NT2/D1 (cell line): ENCODE measurements around the gene CNOT8.

Source experiments
- DNase-seq: peaks from one replicate; pipeline ENCODE4 v3.0.0-alpha.2; 2011; ENCODE audit warnings: low read depth, low spot score
- H3K27me3 ChIP-seq: 2 replicates; pipeline ENCODE4 v1.6.0; 2011; ENCODE audit warnings: mild to moderate bottlenecking; ENCODE audit not compliant: insufficient read length, insufficient read depth
- H3K36me3 ChIP-seq: 2 replicates; pipeline ENCODE4 v1.6.1; 2011; ENCODE audit warnings: mild to moderate bottlenecking, low read length, mixed read lengths; ENCODE audit not compliant: insufficient read depth, insufficient read length
- H3K4me1 ChIP-seq: 2 replicates; pipeline ENCODE4 v1.5.1; 2011; ENCODE audit not compliant: insufficient read depth, insufficient read length
- H3K4me3 ChIP-seq: 2 replicates; pipeline ENCODE4 v1.5.1; 2011; ENCODE audit warnings: low read depth; ENCODE audit not compliant: insufficient read length
- H3K9ac ChIP-seq: 2 replicates; pipeline ENCODE4 v1.6.0; 2011; ENCODE audit warnings: low read depth; ENCODE audit not compliant: insufficient read length
- H3K9me3 ChIP-seq: 2 replicates; pipeline ENCODE4 v1.5.1; 2011; ENCODE audit warnings: mild to moderate bottlenecking, low read length; ENCODE audit not compliant: insufficient read depth
- SUZ12 ChIP-seq: IDR thresholded peaks from 2 replicates; pipeline ENCODE4 v1.6.1; 2011; ENCODE audit not compliant: insufficient read length, insufficient read depth; ENCODE audit errors: extremely low read depth
- YY1 ChIP-seq: IDR thresholded peaks from 2 replicates; pipeline ENCODE4 v1.6.1; 2011; ENCODE audit not compliant: insufficient read length, insufficient read depth
- ZNF274 ChIP-seq: IDR thresholded peaks from 2 replicates; pipeline ENCODE4 v1.6.1; 2011; ENCODE audit warnings: mild to moderate bottlenecking, low read depth, low read length

The CNOT8 gene

DNA sequence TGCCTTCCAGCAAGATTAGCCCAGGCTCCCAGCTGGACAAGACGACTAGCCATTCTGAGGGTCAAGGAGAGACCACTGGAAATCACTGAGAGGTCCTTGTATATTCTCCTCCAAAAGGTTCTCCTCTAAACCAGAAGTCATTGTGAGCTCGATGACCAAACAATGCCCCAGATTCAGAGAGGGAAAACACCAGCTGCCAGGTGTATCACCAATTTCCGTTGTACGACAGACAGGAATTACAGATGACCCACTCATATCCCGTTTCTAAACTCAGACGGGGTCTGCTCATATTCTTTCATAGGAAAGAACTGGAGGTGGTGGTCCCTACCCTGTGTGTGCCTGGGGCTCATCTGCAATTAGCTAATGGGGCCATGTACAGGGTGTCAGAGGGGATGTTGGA lies 22.2 kb upstream of the CNOT8 start:
- no peak overlapping the region for H3K9ac ChIP-seq
- TF ChIP-seq ZNF274 (no peak), SUZ12 (no peak), YY1 (no peak)
- no peak for DNase-seq
- H3K4me1 ChIP-seq: peaks cover 3% of the 10 kb centered on the region
- no peak overlapping the region for H3K4me3 ChIP-seq
- no peaks in the 10 kb centered on the region for H3K9me3 ChIP-seq
- H3K36me3 ChIP-seq: peaks cover 9% of the 10 kb centered on the region
- no peaks in the 10 kb centered on the region for H3K27me3 ChIP-seq

DNA sequence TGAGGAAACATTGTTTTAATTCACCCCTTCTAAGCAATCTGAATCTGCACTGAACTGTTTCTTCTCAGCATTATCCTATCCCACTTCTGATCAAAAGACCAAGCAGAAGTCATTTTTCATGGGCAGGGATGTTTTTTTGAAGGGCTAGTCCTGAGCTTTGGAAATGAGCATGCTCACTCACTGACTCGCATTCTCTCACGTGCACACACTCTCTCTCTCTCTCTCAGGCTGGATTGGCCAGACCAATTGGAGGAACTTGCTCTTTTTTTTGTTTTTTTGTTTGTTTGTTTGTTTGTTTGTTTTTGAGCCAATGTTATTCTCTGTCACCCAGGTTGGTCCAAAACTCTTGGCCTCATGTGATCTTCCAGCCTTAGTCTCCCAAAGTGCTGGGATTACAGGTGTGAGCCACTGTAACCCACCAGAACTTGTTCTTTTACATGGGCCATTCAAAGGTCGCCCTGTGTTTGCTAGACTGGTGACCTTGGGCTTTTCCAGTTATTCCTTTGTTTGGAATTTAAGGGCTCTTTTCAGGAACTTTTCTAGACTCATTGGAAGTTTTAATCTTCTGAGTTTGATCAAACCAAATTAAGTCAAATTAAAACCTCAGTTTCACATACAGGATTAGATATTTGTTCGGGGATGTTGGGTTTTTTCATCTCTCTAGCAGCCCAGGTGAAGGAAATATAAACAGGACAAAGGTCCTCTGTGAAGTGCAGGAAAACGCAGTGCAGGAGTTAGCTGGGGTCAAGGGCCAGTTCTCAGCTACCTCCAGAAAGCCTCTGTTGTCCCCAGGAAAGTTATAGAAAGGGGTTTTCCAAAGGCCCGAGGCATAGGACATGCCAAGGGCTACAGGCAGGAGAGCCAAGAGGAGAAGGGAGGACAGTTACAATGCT lies 21.2 kb upstream of the CNOT8 start:
- no peak overlapping the region for H3K4me3 ChIP-seq
- DNase-seq: no peak
- H3K36me3 ChIP-seq: peaks cover 3% of the 10 kb centered on the region
- TF ChIP-seq SUZ12 (no peak), YY1 (no peak), ZNF274 (no peak)
- no peaks in the 10 kb centered on the region for H3K27me3 ChIP-seq
- H3K9me3 ChIP-seq: no peaks in the 10 kb centered on the region
- H3K4me1 ChIP-seq: peaks cover 3% of the 10 kb centered on the region
- no peak overlapping the region for H3K9ac ChIP-seq

GRCh38 chr5:154840435-154841272 lies 17.8 kb upstream of the CNOT8 start:
- peaks cover 3% of the 10 kb centered on the region for H3K36me3 ChIP-seq
- no peak overlapping the region for H3K4me3 ChIP-seq
- no peaks in the 10 kb centered on the region for H3K27me3 ChIP-seq
- TF ChIP-seq YY1 (no peak), ZNF274 (no peak), SUZ12 (no peak)
- H3K9me3 ChIP-seq: no peaks in the 10 kb centered on the region
- DNase-seq: no peak
- no peak overlapping the region for H3K9ac ChIP-seq
- H3K4me1 ChIP-seq: peaks cover 3% of the 10 kb centered on the region

- no peak for TF ChIP-seq YY1
- TF ChIP-seq SUZ12: no peak
- TF ChIP-seq ZNF274: no peak
- H3K4me1 ChIP-seq: peaks cover 3% of the 10 kb centered on the region
- H3K9ac ChIP-seq: no peak overlapping the region
These were observed 17.2 kb upstream of the CNOT8 start for GRCh38 chr5:154841273-154841661.

DNA sequence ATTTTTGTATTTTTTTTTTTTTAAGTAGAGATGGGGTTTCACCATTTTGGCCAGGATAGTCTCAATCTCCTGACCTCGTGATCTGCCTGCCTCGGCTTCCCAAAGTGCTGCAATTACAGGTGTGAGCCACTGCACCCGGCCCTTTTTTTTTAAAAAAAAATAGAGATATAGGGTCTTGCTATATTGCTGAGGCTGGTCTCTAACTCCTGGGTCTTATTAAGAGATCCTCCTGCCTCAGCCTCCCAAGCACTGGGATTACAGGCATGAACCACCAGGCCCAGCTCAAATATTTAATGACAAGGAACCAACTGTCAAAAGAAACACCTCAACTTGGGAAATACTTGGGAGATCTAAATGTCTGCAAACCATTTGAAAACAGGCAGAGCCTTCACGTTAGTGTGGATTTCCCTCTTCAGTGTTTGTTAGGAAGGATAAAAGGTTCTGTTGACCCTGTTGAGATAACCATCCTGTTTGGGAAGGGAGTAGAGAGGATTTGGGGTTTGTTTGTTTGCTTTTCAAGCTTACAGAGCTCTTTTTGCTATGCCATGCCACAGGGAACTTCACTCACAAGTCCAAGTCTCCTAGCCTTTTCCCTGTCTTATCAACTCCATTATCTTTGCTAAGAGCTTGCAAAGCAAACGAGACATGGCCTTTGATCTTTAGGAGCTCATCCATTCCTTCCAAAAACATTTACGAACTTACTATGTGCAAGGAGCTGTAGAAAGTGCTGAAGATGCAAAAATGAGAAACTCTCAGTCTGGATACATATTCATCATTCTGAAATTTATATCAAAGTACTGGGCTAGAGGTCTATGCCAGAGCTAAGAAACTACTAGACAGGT lies 15.5 kb upstream of the CNOT8 start:
- H3K4me3 ChIP-seq: no peak overlapping the region
- H3K4me1 ChIP-seq: peaks cover 3% of the 10 kb centered on the region
- no peak overlapping the region for H3K9ac ChIP-seq
- H3K27me3 ChIP-seq: no peaks in the 10 kb centered on the region
- no peaks in the 10 kb centered on the region for H3K36me3 ChIP-seq
- H3K9me3 ChIP-seq: no peaks in the 10 kb centered on the region
- TF ChIP-seq YY1 (no peak), SUZ12 (no peak), ZNF274 (no peak)
- DNase-seq: no peak

More at GRCh38 chr5:154841273-154841661, 17.2 kb upstream of the CNOT8 start:
- Histone ChIP-seq H3K27me3 (no peaks in the 10 kb centered on the region), H3K9me3 (no peaks in the 10 kb centered on the region), H3K4me3 (no peak overlapping the region), H3K36me3 (peaks cover under 1% of the 10 kb centered on the region)
- DNase-seq: no peak

GRCh38 chr5:154844809-154845208 lies 13.6 kb upstream of the CNOT8 start:
- H3K27me3 ChIP-seq: no peaks in the 10 kb centered on the region
- no peak overlapping the region for H3K9ac ChIP-seq
- no peaks in the 10 kb centered on the region for H3K9me3 ChIP-seq
- no peak overlapping the region for H3K4me3 ChIP-seq
- TF ChIP-seq SUZ12: no peak
- TF ChIP-seq ZNF274: no peak
- TF ChIP-seq YY1: no peak
- no peaks in the 10 kb centered on the region for H3K36me3 ChIP-seq
- no peak for DNase-seq
- peaks cover 3% of the 10 kb centered on the region for H3K4me1 ChIP-seq
